GM12874 (cell line): ENCODE data around the gene AKAP13.

Experiments
- CTCF ChIP-seq: IDR thresholded peaks from 2 replicates; pipeline ENCODE4 v1.5.1; 2011; ENCODE audit warnings: low read depth, mild to moderate bottlenecking, control low read depth, low read length, moderate library complexity; ENCODE audit not compliant: insufficient read depth

AKAP13 gene

DNA sequence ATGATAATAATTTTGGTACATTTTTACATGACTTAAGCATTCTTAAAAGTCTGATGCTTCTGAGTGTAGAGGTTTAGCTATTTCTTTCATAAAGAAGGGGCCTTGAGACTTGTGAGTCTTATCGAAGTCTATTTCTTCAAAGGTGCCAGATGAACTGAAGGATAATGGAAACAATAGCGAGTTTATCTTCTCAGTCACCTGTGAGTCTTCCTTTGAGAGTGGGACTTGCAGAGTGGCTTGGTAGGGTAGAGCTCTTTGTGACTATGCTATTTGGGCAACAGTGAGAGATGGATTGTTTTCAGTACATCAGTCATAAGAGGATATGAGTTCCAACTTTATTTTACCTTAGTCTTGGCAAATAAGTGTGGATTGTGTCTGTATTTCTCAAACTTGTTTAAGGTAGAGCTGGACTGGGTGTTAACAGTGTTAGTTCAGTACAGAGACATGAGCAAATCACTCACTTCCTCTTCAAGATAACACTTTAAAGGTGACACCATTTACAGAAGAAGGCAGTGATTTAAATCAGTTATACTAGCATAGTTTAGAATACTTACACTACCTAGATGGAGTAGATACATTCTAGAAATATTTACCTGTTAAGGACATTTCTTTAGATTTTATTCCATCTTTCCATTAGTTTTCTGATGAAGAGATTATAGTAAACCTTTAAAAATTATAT, 3.2 kb downstream of the AKAP13 start:
- no peak for TF ChIP-seq CTCF

DNA sequence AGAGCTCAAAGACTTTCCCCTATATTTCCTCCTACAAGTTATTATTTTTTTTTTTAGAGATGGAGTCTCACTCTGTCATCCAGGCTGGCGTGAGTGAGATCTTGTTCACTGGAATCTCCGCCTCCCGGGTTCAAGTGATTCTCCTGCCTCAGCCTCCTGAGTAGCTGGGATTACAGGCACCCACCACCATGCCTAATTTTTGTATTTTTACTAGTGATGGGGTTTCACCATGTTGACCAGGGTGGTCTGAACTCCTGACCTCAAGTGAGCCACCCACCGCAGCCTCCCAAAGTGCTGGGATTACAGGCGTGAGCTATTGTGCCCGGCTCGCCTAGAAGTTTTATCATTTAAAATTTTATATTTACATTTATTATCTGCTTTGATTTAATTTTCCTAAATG, 5.9 kb downstream of the AKAP13 start:
- no peak for TF ChIP-seq CTCF

GRCh38 chr15:85388566-85389305, 8.3 kb downstream of the AKAP13 start:
- no peak for TF ChIP-seq CTCF

DNA sequence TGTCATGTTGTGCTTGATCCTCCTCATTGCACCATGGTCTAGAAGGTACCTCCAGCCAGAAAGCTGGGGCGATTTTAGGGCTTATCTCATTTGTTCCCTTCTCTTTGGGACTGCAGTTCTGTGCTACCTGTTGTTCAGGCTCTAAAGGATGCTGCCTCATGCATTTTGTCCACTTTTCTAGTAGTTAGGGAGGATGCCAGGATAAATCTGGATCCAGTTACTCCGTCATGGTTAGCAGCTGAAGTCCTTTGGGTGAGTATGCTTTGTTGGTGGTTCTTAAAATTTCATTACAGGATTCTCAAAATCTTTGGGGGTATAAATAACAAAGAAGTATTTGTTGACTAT, 8.9 kb downstream of the AKAP13 start:
- TF ChIP-seq CTCF: no peak

DNA sequence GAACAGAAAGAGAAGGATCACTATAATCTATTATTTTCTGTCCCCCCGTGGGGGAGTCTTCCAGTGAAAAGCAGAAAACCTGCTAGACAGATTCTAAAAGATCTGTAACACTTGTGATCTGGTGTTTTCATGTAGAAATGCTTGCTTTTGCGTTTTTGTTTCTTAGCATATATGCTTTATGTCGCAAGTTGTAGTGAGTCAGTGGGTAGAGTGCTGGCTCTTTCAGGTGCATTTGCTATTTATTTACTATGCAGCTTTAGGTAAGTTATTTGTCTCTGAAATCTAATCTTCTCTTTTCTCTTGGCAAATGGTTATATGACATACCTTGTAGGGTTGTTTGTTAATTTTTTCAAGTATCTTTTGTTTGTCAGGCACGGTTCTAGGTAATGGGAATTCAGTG, 9.4 kb downstream of the AKAP13 start:
- no peak for TF ChIP-seq CTCF

- no peak for TF ChIP-seq CTCF
These were observed 12.8 kb downstream of the AKAP13 start for GRCh38 chr15:85393210-85393609.

DNA sequence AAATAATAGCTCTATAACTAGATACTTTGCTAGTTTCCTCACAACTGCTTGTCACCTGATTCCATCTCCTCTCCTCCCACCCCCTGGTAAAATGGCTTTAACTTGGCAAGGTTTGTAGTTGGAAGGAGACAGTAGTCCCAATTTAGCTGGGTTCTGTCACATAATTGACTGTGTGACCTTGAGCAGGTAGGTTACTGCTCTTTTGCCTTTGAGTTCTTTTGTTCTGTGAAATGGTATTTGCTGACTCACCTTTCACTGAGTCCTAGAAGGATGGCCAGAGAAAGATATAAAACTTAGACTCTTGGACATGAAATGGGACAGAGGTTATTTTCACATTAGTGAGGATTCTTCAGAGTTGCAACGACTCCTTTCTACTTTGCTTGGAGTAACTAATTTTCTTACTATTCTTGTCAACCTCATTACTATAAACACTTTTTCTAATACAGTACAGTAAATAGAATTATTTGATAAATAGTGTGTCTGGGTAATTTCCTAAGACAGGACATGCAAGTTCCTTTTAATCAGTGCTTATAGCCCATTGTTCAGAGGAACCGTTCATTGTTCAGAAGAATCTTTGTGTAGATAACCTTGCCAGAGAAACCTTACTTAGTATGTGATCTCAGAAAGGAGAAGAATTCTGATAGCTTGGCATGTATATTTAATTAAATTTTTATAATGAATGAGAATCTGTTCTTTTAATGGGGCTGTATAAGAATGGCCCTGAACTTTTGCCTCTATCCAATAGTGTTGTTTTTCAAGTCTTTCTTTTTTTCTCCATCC, 14.3 kb downstream of the AKAP13 start:
- TF ChIP-seq CTCF: no peak
